ENCODE results near the gene CTNNBIP1. TPM values are rescaled to one million over a fixed set of nuclear protein-coding genes. Genes with fewer than 3 reads are reported as not detected.

The CTNNBIP1 gene
- total and polyA plus RNA-seq, 2 of the 8 experiments (the other 6 are each of a cell fraction or from before 2014, with no cell fraction given): 40.9 to 46.6 TPM

DNA sequence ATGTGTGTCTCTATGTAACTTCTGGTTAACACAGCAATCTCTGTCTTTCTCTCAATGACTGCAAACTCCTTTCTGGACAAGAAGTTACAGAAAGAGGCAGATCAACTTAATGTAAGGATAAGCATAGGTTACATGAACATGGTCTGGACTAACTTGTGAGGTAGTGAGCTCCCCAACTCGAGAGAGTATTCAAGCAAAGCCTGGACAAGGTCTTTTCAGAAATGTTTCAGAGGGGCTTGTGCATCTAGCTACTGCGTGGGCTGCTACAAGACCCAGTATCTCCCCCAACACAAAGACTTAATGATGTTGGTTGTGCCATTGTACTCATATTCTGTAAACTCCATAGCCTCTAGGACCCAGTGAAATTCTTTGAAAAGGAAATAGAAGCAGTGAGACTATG is 62.8 kb downstream of the CTNNBIP1 start:
- no peaks in the 10 kb centered on the region; the same call in 1 of the 2 replicates for H3K23me2 ChIP-seq (ENCODE audit: low read depth, low read length)
- no peak overlapping the region for H3K27ac ChIP-seq (ENCODE audit: low read depth, low read length)
- H2AK5ac ChIP-seq (ENCODE audit: low read depth, low read length): no peak overlapping the region
- DNase-seq (ENCODE audit: low read depth in 1 of 2, low spot score in 2 of 2) (no peak), FAIRE-seq (no peak)
- no peak overlapping the region for H2BK20ac ChIP-seq (ENCODE audit: low read length)
- H3K23ac ChIP-seq (ENCODE audit: insufficient read length): no peak overlapping the region
- H2BK120ac ChIP-seq (replicated peaks; ENCODE audit: low read depth, low read length): no peak overlapping the region
- H2BK15ac ChIP-seq (ENCODE audit: low read length): no peak overlapping the region
- H2BK5ac ChIP-seq (ENCODE audit: low read depth, low read length): no peak overlapping the region
- 91% methylated on average over 2 of the region's 2 CpGs; no CpG with 5 or more reads in 1 of the 2 experiments for WGBS, 2 experiments (ENCODE audit: extremely low coverage in 1 of 2, insufficient coverage in 1 of 2, insufficient read length in 1 of 2, insufficient replicate concordance in 2 of 2, low coverage in 1 of 2, low lambda C conversion rate in 2 of 2, missing lambda C conversion rate in 1 of 2)
- no peak overlapping the region for H2AFZ ChIP-seq (ENCODE audit: low read length)
- peaks cover 0 to 28% (median 20%) of the 10 kb centered on the region in 4 experiments; a peak in 6 of 7 replicates for H3K4me1 ChIP-seq (replicated peaks in 1 of 4; ENCODE audit: control insufficient read depth in 3 of 4, insufficient read depth in 4 of 4, low read length in 3 of 4)
- no peak overlapping the region for H3K18ac ChIP-seq (ENCODE audit: extremely low read depth, low read length)
- H4K5ac ChIP-seq (ENCODE audit: insufficient read length, low read depth, low read length): no peak overlapping the region
- no peaks in the 10 kb centered on the region for H3K79me1 ChIP-seq (ENCODE audit: low read depth, low read length)
- no peak overlapping the region for H3K9ac ChIP-seq (replicated peaks in 1 of 4; ENCODE audit: extremely low read depth in 1 of 4, low read depth in 3 of 4, low read length in 3 of 4)
- H3K56ac ChIP-seq (replicated peaks; ENCODE audit: insufficient read length, low read depth, low read length): no peak overlapping the region
- ChIA-PET POLR2A (ENCODE audit: partially characterized antibody) (interaction anchor here (0.7 to 1.6 kb wide), 6 partner anchors 9 to 63 kb away, joined by 3 read pairs; no protein-coding TSS in a partner anchor), CTCF (ENCODE audit: partially characterized antibody) (interaction anchor here (0.7 to 8.0 kb wide), 9 partner anchors 14 to 127 kb away, joined by 3 to 63 read pairs (median 6); no protein-coding TSS in a partner anchor)
- TF ChIP-seq KDM1A (IDR thresholded peaks at IDR 0.05; ENCODE audit: borderline replicate concordance, low read length): peak; percentile 95
- peak in 1 of 2 experiments; percentile 87; a peak in 2 of 4 replicates for TF ChIP-seq HDAC2 (IDR thresholded peaks at IDR 0.05; ENCODE audit: borderline replicate concordance in 1 of 2, low read depth in 2 of 2, low read length in 2 of 2)
- TF ChIP-seq SP1 (IDR thresholded peaks at IDR 0.05; ENCODE audit: low read depth, low read length): no peak
- H3K4me2 ChIP-seq (ENCODE audit: insufficient read depth in 1 of 2, low read depth in 2 of 2, low read length in 2 of 2): peak overlapping the region in 1 of 2 experiments; percentile 38; a peak in 1 of 4 replicates
- H4K8ac ChIP-seq (ENCODE audit: extremely low read depth, insufficient read depth, low read length): no peak overlapping the region
- H3K9me3 ChIP-seq (ENCODE audit: insufficient read depth in 2 of 2, low read depth in 1 of 2, low read length in 1 of 2): no peaks in the 10 kb centered on the region
- H3K79me2 ChIP-seq (ENCODE audit: control insufficient read depth in 1 of 2, insufficient read depth in 2 of 2, low read length in 2 of 2): no peaks in the 10 kb centered on the region
- H3K27me3 ChIP-seq (replicated peaks in 1 of 4; ENCODE audit: control insufficient read depth in 3 of 4, extremely low read depth in 1 of 4, insufficient read depth in 3 of 4, low read length in 3 of 4): no peaks in the 10 kb centered on the region
- H2BK12ac ChIP-seq (ENCODE audit: low read depth, low read length): no peak overlapping the region
- H3K36me3 ChIP-seq (ENCODE audit: control insufficient read depth in 2 of 4, insufficient read depth in 4 of 4, low read length in 3 of 4): no peaks in the 10 kb centered on the region
- no peak overlapping the region for H3K14ac ChIP-seq (ENCODE audit: insufficient read length)
- H4K91ac ChIP-seq (replicated peaks; ENCODE audit: insufficient read length, low read length): no peak overlapping the region
- H3K4me3 ChIP-seq (ENCODE audit: extremely low read depth in 1 of 4, insufficient read depth in 2 of 4, low read depth in 3 of 4, low read length in 4 of 4): no peak overlapping the region
- no peak overlapping the region for H3K4ac ChIP-seq (replicated peaks; ENCODE audit: insufficient read length, low read depth, low read length)
- peaks cover 0 to 3% of the 10 kb centered on the region in 2 experiments for H4K20me1 ChIP-seq (replicated peaks in 1 of 2; ENCODE audit: control insufficient read depth in 1 of 2, insufficient read depth in 2 of 2, low read length in 2 of 2)
